GM18861 (cell line): ENCODE measurements around the gene DLG5.

Source experiments
- ATAC-seq: cut with Tn5 transposase; IDR thresholded peaks from one replicate; pipeline ENCODE4 v1.9.1; 2021; ENCODE audit not compliant: unreplicated experiment

DLG5 gene

DNA sequence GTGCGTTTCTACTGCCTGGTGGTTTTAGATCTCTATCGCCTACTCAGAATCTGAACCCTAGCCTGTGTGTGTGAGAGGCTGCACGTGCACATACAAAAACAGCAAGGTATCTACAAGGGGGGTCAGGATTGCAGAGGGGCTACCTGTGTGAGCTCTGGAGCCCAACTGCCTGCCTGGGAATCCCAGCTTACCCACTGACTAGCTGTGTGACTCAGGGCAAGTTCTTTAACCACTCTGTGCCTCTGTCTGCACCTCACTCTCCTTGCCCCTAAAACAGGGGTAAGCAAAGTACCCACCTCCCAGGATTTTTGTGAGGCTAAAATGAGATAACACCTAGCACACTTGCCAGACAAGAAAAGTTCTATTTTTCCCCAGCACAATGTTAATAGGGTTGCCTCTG is 32.5 kb downstream of the DLG5 start:
- ATAC-seq: no peak

DNA sequence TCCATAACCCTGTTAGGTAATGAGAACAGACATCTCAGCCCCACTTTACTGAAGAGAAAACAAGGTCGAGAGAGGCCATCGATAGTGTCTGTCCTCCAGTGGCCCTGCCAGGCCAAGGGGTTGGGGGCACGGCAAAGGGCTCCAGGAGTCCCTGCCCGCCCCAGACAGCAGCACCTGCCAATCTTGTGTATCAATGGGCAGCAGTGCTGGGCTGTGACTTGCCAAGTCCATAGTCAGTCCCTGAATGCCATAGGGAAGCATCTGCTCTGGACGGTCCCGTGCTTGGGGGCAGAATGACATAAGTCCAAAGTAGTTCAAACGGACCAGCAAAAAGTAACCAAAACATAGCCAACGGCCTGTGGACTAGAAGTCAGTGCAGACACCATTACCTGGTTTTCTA is 33.2 kb downstream of the DLG5 start:
- ATAC-seq: no peak

DNA sequence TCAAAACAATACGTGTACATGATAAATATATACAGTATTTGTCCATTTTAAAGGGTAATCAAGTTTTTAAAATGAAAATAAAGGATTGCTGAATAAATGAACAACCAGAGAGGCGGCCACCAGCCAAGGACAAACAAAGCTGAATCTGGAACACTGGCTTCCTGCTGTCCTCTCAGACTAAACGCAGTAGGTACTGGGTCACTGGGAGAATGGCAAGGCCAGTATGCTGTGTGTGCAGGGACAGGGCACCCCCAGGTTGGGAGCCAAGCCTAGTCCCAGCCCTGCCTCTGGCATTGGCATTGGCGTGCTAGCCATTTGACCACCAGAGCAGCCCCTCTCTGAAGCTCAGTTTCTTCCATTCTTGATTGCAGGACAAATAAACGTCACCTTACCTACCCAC is 33.8 kb downstream of the DLG5 start:
- no peak for ATAC-seq

DNA sequence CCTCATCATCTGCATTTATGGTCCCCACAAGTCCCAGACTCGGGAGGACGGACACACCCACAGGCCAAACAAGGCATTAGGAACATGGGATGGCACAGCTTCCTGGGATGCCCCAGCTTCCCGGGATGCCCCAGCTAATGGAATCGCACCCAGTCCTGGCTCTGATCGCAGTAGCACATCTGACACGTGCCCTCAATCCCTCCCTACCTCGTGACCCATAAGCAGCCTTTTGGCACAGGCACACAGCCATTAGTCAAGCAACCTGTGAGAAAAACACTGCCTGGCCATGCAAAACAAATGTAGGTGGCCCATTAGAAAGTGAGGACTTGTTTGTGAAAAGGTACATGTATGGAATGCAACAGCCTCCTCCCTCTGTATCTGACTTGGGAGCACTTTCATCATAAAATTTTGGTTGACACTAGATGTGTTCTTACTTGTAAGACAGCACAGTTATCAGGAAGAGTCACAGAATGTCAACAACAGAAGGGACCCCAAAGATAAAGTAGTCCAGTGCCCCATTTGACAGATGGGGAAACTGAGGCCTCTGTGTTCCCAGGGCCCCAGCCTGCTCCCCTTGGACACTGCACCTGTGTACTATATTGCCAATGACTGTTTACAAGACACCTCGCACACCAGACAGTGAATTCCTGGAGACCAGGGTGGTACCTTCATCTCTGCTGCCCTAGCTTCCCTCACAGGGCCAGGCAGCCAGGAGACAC is 34.4 kb downstream of the DLG5 start:
- no peak for ATAC-seq

DNA sequence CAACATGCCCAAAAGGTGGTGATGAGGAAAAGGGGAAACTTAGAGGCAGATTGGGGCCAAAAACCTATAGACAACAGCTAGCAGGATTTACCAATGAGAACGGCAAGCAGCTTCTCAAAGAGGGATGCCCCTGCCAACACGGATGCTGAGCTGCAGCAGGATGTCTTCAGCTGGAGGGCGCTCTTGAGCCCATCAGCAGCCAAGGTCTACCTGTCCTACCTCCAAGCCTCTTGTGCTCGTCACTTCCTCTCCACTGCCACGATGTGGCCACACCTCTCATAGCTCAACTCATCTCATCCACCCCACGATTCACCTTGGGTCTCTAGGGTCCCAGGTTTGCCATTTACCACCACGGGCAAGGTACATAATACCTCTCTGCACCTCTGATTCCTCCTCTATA is 36.5 kb downstream of the DLG5 start:
- ATAC-seq: no peak

DNA sequence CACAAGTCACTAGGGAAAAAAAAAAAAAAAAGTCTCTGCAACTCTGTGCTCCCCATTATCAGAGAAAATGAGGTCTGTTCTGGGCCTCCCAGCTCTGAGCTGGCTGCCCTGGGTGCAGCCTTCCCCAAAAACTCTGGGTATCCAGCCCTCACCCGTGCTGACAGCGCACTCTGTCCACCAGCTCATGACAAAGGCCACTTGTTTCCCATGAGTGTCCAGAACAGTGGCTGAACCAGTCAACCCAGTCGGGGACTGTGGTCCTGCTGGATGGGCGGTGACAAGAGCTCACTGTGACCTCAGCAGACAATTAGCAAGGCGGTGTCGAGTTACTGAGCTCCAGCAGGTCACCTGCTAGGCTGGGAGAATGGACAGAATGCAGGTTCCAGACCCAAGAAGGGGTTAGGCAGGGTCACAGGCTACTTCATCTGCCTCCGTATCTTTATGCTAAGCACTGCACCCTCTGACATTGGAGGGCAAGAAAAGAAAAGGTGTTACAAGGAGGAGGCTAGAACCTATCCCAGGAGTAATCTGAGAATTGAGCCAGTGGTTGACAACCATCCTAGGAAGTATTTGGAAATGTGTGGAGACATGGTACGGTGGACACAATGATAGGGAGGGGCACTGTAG is 37.2 kb downstream of the DLG5 start:
- no peak for ATAC-seq

DNA sequence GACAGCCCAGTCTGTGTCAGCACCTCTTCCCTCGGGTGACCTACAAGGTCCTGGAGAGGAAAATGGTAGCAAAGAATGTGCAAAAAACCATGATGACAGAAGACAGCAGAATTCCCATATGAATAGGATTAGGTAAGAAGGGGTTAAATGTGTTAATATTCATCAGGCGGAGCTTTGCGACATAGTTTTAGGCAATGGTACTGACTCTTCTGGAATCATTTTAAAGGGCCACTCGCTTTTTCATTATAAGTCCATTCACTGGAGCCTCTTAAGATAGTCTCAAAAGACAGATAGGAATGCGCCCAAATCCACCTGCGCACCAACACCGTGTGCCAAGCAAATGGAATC is 38.2 kb downstream of the DLG5 start:
- no peak for ATAC-seq

DNA sequence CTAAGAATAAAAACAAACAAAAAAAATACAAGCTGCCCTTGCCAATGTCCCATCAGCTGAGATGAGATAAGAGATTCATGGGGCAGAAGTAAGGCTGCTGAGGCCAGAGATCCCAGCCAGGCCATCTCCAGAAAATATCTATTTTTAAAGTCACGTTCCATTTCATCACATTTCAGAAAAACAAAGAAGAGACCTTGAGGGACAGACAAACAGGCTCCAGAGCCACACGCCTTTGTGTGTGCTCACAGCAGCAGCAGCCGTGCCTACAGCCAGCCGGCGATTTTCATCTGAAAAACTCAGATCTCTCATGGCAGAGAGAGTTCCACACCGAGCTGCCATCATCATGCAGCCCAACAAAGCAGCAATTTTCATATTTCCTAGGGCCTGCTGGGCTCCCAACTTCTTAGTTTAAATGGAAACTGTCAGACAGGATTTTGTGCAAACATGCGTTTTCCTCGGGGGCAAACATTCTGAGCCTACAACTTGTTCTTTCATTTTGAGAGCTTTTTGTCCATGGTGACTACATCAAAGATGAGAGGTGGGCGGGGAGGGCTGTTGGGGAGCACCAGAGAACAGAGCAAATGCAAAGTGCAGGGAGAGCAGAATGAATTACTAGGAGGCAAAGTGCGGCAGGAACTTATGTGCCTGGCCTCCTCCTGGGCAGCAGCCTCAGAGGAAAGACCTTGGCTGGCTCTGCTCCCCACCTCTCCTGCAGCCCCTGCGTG is 38.8 kb downstream of the DLG5 start:
- ATAC-seq: no peak

DNA sequence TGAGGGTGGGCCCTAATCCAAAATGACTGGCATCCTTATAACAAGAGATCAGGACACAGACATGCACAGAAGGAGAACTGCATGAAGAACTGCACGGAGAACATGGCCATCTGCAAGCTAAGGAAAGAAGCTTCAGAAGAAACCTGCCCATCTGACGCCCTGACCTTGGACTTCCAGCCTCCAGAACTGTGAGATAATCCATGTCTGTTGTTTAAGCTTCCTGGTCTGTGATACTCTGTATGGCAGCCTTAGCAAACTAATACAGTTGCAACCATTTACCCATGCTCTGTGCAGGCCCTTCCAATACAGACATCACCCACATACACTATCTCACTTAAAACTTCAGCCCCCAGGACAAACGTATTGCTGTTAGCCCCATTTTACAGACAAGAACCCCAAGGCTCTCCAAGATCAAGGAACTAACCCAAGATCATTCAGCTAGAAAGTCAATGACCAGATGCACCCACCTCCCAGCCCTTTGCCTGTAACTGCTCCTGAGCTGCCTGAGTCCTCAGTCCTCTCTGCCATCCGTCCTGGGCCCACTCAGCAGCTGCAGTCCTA is 39.7 kb downstream of the DLG5 start:
- no peak for ATAC-seq

DNA sequence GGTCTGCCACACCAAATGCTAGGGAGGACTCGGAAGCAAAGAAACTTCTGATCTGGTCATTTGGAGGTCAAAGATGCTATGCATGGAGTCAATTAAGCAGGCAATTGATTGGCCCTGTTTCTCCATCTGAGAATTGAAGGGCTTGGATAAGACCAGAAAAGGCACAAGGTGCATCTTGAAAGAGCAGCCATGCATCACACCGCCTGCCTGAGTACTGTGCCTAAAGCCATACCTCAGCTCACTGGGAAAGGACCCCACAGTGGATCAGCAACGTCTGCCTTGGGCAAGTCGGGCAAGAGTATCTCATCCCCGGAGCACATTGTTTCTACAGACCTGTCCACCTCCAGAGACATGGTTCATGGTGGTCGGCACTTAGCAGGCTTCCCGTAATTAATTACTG is 42.4 kb downstream of the DLG5 start:
- no peak for ATAC-seq

DNA sequence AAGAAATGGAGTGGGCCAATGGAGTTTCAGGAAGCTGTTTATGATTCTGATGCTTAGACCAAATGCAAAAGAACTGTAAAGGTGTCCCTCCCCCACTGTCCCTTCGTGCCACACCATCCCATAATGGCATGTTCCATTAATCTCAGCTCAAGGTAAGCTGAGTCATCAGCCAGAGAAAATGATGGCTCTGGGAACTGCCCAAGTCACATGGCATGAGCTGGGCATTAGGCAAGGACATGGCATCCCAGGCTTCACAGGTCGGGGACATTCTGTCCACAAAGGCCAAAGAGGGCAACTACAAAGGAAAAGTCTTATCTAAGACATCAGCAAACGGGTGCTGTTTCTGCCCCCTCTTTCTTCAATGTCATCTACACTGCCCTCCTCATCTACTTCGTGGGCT is 44.9 kb downstream of the DLG5 start:
- ATAC-seq: no peak

DNA sequence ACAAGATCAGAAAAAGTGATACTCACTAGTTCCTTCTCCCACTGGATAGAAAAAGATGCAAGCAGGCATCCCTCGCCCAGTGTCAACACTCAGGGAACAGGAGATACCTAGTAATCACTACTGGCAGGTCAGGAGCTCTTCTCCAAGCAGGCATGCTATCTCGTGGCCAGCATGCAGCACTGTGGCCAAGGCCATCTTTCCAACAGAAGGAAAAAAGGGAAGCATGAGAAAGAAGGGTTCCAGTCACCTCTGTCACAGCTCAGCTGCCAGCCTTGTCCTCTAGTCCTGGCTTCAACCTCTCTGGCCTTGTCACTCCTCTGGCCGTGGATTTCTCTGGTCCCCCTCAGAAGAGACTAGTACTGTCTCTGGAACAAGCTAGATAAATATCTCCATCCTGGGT is 45.3 kb downstream of the DLG5 start:
- no peak for ATAC-seq

DNA sequence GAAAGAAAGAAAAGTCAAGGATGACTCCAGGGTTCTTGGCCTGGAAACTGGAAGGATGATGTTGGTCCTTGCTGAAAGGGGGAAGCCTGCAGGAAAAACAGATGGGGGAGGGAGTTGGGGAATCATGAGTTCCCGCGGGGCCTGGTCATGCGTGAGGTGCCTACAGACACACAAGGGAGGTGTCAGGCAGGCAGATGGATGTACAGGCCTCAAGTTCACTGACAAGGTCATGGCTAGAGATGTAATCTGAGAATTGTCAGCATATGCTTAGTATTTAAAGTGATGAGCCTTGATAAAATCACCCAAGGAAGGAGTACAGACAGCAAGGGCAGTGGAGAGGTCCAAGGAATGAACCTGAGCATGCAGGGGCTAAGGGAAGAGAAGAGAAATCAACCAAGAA is 46.8 kb downstream of the DLG5 start:
- ATAC-seq: no peak

DNA sequence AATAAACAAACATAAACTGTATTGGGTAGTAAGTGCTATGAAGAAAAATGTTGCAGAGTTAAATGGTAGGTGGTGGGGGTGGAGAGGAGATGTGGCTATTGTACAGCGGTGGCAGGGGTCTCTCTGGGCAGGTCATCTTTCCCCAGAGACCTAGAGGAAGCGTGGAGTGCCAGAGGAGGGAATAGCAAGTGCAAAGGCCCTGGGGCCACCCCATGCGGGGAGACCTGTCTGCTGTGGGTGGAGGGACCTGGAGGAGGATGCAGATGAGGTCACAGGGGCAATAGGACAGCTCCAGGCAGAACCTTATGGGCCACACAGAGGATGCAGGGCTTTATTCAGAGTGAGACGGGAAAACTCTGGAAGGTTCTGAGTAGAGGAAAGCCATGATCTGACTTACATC is 47.5 kb downstream of the DLG5 start:
- no peak for ATAC-seq

DNA sequence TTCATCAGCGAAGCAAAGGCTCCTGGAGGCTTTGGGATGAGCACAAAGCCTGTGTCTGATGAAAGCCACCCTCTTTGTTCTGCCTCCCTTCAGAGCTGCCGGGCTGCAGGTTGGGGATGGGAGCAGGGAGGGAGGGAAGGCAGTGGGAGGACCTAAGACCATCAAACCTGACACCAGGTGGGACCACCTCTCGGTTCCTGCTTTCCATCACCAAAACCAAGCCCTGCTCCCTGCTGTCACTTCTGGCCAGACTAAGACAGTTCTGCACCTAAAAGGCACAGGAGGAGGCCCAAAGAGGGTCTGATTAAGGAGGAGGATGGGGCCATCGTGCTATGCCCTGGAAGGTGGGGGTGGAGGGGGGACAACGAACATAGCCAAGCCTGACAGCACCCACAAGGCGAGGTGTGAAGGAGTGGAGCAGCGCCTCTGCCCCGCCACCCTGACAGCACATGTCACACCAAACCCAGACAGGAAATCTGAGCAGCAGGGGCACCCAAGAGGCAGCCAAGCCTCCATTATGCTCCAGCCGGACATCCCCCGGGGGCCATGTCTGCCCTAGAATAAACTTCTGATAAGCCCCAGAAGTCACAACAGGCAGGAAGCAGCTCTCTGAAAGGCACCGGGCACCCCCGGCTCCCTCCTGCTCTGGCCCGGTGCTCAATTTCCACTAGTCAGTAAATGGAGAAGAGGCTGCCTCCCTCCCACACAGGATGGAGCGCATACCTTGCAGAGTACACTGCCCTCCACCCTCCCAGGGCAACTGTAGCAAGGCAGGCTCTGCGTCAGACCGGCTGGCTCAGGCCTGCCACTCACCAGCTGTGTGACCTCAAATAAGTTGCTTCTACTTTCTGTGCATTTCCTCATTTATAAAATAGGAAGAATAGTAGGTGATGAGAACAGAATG is 48.9 kb downstream of the DLG5 start:
- peak; percentile 53 for ATAC-seq

DNA sequence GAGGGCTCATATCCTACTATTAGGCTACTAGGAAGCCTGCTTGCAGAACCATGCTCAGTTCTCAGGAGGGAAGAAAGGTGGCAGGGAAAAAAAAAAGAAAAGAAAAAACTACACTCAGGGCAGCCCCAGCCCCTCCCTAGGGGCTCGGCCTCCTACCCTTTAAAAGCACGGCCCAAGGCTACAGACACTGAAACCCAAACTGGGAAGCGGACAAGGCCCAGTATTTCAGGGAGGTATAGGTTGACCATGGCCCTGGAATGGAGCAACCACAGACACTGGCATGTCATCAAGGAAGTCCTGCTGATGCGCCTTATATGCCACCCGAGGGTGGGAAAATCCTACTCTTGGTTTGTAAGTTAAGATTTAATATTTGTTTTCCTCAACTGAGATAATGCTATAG is 50.8 kb downstream of the DLG5 start:
- no peak for ATAC-seq

DNA sequence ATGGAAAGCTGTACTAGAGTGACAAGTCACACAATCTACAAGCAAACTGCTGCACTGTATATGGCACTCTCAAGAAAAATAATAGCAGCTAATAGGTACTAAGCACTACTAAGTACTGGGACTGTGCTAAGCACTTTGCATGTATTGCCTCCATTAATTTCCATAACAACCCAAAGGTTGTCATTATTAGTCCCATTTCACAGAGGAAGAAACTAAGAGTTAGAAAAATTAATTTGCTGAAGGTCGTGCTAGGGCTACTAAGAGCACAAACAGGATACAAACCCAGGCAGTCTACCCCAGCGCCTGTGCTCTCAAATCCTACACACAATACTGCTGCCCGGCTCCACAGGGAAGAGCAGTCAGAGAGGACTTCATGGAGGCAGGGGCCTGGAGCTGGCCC is 51.7 kb downstream of the DLG5 start:
- no peak for ATAC-seq

DNA sequence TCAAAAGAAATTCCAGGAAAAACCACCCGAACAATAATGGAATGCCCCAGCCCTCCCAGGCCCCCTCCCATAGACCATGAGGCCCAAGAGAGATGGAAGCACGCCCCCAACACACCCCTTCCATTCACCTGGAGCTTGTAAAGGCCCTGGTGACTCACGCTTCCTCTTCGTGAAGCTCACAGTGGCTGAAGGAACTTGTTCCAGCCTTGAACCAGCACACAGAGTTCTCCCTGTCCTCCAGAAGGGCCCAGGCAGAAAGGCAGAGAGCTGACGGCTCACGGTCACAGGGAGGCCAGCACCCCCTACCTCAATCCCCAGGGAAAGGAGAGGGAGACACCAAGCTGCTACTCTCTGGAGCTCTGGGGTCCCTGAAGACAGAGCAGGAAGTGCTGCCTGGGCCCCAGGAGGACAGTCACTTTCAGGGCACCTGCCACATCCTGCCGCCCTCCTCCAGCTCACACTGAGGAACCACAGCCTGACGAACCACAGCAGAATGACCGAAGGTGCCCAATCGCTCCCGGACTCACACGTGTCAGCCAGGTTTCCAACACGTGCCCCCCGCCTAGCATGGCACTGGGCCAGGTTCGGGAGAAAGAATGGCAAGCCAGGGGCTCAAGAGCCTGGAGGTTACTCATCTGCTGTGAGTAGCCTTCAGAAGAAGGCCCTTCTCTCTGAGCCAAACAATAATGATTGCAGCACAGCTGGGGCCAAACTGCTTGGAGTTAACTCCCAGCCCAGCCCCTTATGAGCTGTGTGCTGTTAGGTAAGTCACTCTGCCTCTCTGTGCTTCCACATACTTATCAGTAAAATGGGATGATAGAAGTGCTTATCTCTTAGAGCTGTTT is 52.8 kb downstream of the DLG5 start:
- peak; percentile 85 for ATAC-seq

DNA sequence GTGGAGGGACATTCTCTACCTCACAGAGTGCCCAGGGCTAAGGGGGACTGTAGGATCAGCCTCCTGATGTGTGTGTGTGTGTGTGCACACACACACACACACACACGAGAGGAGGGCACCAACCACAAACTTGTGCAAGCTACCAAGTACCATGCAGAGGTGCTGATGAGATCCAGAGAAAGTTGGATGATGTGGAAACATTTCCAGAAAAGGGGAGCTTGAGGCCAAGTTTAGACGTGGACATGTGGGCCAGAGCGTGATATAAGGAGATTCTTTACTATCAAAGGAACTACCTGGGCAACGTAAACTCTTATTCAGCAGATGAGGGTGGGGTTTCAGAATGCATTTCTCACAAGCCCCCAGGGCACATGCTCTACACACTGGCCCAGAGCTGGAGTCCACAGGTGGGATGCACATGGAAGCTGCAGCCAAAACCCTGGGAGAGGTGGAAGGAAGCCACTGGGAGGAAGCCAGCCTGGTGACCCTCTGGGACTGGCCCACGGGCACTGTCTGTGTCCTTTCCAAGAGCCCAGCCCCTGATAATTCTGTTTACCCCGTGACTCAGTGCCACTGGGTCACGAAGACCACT is 53.5 kb downstream of the DLG5 start:
- no peak for ATAC-seq
